Loucy (cell line): ENCODE results near the gene CAMK1G.

Experiments
- EZH2phosphoT487 ChIP-seq: fragments of 200-600 bp; IDR thresholded peaks from 2 replicates; pipeline ENCODE4 v1.6.1; 2018; ENCODE audit warnings: antibody characterized with exemption, mild to moderate bottlenecking, moderate library complexity, borderline replicate concordance
- TF ChIP-seq, protein P1 (sequence below): fragments of 200-600 bp; sonication (generic); conservative IDR thresholded peaks from 2 replicates; pipeline ENCODE4 v1.5.1; 2014; ENCODE audit warnings: mild to moderate bottlenecking, antibody characterized with exemption, low read length

DNA sequence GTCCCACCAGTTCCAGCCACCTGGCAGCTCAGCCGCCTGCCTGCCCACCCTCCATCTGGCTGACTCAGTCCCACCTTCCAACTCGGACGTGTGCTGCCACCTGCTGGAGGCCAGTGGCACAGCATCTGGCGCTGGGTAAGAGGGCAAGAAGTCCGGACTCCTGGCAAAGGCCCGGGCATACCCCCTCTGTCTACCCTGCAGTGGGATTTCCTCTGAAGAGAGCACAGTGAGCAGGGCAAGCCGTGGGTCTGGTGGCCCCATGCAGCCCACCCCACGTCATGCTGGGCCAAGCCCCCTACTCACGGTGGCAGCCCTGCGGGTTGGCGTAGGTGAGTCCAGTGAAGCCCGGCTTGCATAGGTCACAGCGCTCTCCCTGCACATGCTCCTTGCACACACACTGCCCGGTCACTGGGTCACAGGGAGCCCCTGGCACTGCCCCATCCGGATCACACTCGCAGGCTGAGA, 44.2 kb downstream of the CAMK1G start:
- TF ChIP-seq, protein P1, sequence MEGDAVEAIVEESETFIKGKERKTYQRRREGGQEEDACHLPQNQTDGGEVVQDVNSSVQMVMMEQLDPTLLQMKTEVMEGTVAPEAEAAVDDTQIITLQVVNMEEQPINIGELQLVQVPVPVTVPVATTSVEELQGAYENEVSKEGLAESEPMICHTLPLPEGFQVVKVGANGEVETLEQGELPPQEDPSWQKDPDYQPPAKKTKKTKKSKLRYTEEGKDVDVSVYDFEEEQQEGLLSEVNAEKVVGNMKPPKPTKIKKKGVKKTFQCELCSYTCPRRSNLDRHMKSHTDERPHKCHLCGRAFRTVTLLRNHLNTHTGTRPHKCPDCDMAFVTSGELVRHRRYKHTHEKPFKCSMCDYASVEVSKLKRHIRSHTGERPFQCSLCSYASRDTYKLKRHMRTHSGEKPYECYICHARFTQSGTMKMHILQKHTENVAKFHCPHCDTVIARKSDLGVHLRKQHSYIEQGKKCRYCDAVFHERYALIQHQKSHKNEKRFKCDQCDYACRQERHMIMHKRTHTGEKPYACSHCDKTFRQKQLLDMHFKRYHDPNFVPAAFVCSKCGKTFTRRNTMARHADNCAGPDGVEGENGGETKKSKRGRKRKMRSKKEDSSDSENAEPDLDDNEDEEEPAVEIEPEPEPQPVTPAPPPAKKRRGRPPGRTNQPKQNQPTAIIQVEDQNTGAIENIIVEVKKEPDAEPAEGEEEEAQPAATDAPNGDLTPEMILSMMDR = peak; percentile 93
- no peak for TF ChIP-seq EZH2phosphoT487
